SK-N-DZ (cell line): ENCODE data around the gene GPR135. TPM values are rescaled to one million over a fixed set of nuclear protein-coding genes. Genes with fewer than 3 reads are reported as not detected.

Experiments used
- DNase-seq: peaks from one replicate; pipeline ENCODE4 v3.0.0-alpha.2; 2015; ENCODE audit warnings: low spot score
- polyA plus RNA-seq, 2 experiments: library from polyadenylated mRNA; depleted of rRNA; stranded (reverse); fragments of >200 nt; gene quantifications; 2 replicates each; pipeline ENCODE4 v1.2.3, GENCODE V29; 2014

GPR135 gene, protein sequence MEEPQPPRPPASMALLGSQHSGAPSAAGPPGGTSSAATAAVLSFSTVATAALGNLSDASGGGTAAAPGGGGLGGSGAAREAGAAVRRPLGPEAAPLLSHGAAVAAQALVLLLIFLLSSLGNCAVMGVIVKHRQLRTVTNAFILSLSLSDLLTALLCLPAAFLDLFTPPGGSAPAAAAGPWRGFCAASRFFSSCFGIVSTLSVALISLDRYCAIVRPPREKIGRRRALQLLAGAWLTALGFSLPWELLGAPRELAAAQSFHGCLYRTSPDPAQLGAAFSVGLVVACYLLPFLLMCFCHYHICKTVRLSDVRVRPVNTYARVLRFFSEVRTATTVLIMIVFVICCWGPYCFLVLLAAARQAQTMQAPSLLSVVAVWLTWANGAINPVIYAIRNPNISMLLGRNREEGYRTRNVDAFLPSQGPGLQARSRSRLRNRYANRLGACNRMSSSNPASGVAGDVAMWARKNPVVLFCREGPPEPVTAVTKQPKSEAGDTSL
- 0.79 and 3.0 TPM in 2 replicates for polyA plus RNA-seq (2014; cell fraction: cytosol; rRNA removed)
- polyA plus RNA-seq (2014; cell fraction: nucleus; rRNA removed): 4.4 and 4.7 TPM in 2 replicates

DNA sequence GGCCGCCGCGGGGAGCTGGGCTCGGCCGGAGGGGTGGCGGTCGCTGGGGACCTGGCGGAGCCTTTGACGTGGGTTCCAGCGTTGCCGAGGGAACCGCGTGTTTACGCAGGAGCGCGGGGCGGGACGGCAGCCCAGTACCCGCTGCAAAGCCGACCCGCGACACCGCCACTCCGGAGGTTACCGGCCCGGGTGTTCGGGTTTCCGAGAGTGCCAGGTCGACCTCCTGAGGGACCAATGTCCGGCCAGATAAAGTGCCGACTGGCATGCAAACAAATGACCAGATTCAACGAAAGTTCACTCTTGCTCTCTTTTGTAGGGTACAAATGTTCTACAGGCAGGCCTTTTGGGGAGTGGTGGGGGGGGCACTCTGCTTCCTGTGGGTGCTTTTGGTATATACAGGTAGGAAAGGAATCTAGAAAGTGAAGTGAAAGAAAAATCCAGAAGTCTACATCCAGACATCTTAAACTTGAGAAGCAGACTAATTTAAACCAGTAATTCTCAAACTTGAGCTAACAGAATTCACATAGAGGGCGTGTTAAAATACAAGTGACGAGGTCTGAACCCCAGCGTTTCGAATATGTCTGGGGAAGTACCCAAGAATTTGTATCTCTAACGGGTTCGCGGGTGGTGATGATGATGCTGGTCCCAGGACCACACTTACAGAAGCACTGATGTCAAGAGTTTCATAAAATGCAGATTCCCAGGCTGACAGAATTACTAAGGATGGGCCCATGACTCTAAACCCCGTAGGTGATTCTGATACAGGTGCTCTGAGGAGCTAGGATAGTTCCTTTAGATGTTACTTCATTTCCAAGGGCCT lies at the start of gene GPR135:
Gene GPR135 (minus strand): TSS at position 65 of the 820 bp plus-strand sequence. CDS start 154 bp downstream, outside the sequence.
- DNase-seq: no peak

DNA sequence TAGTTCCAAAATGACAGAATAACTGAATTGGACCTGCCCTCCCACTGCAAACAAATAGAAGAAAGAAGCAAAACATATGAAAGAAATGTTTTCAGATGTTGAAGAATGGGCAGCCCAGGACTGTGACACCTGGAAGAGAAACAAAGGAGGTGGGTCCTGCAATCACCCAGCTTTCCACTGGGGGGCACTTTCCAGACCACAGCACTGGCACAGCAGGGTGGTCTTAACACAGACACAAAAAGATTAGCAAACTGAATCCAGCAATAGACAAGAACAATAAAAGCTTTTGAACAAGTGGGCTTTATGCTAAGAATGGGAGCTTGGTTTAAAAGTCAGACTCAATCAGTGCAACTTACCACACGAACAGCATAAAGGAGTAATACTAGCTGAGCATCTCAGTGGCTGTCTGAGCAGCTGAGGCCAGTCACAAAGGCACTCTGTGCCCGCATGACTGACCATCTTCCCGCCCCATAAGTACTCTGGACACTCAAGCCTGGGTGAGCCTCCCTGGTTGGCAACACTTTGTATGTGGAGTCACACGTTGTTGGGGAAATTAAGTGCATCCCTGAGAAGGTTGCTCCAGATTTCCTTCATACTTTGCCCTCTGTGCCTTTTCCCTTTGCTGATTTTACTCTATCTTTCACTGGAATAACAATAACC lies 46.9 kb upstream of the GPR135 start:
- DNase-seq: peak; percentile 25

DNA sequence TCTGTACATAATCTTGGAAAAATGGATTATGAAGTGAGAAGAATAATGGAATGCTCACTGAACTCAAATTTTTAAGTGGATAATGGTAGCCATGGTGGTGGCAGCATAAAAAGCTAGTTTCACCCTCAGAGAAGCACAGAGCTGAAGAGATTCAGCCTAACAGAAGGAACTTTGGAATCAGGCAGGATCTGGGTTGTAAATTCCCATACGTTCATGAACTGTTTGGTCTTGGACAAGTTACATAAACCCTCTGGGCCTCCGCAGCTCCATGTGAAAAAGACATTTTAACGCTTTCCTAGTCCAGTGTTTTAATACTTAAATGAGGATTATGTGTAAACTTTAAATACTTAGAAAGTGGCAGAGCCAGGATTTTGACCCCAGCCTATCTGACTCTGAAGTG lies 45.8 kb upstream of the GPR135 start:
- DNase-seq: no peak

DNA sequence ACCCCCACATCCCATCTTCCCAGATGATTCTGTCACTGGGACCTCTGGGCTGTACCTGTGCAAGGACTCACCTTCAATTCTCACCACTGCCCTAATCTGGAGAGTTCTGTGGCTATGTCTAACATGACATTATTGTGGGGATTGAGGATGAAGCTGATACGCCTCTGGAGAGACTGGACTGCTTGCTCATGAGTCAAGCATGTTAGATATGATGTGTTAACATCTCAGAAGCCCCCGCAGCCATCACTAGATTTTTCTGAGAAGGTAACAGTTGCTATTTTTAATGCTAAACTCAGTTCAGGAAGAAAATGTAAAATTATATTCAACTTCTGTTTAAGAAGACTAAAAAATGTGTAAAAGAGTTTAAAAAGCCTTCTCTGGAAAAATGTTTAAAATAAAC lies 44.8 kb upstream of the GPR135 start:
- DNase-seq: no peak

DNA sequence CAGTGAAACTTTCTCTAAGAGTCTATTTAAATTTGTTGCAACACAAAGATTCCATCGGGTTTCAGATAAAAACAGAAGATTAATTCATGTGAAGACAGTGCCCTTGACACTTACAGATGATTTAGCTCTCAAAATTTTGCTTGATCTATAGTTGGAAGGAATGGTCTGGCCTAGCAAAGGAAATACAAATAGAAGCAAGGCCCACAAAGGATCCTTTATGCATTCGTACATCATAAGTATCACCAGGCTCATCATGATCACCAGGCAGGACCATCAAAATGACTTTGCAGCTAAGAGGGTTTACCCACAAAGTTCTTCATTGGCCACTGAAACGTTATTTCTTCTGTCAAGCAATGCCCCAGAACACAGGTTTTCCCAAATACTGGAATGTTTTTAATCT lies 43.9 kb upstream of the GPR135 start:
- DNase-seq: no peak

DNA sequence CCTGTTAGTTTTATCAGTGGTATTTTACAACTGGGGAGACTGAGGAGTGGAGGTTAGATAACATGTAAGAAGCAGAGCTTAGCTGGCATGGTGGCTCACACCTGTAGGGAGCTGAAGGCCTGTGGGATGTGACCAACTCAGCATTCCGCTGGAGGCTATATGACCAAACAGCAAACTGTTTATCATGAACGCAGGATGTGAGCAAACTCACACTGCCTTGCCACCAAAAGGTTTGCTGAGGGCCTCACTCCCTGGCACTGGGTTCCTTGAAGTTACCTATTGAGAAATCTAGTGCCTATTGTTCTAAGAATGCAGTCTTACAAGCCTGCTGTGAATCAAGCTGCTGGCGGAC lies 42.5 kb upstream of the GPR135 start:
- no peak for DNase-seq

DNA sequence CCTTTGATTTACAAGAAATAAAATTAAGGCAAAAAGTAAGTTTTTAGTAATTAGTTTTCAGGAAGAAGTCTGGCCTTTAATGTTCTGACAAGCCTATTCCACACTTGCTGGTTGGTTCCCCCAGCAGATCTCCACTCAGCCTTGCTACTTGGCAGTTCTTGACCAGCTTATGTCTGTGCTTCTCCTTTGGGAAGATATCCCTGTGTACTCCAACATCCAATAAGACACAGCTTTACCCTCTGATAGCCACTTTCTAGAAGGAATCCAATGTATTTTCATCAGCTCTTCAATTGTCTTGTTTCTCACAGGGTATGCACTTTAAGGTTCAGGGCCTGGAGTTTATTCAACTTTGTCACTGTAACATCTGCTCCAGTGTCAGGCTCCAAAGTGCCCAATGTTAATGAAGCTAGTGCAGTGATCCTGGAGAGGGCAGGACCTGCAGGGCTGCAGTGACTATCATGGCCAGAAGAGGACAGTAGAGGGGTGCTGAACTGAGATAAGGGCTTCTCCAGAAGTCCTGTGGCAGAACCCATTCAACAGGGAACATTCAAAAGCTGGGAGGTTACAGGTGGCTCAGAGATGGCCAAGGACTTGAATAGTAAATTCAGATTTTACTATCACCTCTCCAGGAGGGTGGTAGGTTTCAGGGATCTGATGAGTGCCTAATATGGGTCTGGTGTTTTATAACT lies 42.0 kb upstream of the GPR135 start:
- peak; percentile 61 for DNase-seq

DNA sequence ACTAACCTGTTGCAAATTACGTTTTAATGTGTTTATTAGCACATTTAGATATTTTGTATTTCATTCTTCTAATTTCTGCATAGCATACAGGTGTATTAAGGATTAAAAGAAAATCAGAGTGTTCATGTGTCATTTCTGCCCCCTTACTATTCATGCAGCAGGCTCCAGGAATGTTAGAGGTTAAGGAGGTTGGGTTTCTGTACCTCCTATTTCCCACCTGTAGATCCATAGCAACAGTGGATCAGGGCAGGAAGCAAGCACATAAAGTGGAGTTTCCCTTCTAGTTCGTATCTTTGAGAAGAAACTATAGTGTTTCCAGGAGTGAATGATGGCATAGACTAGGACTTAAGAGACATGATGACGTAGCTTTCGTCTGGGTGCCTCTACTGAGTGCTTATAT lies 38.1 kb upstream of the GPR135 start:
- DNase-seq: no peak

DNA sequence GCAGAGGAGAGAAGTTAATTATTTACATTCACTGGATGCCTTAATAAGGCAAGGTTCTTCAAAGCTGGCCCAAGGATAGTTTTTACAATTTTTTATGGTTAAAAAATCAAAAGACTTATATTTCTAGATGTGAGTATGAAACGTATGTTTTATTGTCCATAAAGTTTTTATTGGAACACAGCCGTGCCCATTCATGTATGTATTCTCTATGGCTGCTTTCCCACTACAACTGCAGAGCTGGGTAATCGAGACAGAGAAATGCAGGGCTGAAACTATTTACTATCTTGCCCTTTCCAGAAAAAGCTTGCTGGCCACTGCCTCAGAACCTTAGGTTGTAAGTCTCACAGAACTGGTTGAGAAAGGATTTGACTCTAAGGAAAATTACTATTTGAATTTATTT lies 35.6 kb upstream of the GPR135 start:
- no peak for DNase-seq

DNA sequence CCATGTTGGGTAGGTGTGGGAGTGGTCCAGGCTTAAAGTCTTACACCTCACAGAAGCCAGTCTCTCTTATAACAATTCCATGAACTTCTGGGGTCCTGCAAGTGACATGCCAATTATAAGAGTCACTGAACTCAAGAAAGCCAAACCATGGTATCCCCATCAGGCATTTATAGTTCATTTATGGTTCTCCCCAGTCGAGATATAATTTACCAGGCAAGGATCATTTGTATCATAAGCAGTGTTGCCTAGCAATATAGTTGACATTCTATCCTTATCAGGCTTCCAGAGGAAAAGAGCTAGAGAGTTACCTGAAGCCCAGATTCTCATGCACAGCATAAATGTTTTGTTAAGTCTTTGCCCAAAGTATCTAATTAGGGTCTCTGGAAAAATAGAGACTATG lies 27.2 kb upstream of the GPR135 start:
- no peak for DNase-seq

DNA sequence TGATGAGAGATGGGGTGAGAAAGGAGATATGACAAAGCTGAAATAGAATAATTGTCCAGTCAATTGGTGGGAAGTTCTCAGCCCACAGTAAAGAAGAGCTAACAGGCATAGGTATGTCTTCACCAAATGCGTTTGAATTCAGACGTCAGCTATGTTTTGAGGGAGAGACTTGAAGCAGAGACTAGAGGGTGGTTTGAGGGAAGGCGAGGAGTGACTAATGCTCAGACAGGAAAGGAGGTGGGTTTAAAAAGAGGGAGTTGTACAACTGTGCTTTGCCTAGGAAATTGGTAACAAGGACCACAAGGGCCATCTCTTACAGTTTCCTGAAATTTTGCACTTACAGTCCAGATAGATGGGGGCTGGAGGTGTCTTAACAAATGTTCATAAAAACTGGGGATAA lies 25.6 kb upstream of the GPR135 start:
- no peak for DNase-seq

DNA sequence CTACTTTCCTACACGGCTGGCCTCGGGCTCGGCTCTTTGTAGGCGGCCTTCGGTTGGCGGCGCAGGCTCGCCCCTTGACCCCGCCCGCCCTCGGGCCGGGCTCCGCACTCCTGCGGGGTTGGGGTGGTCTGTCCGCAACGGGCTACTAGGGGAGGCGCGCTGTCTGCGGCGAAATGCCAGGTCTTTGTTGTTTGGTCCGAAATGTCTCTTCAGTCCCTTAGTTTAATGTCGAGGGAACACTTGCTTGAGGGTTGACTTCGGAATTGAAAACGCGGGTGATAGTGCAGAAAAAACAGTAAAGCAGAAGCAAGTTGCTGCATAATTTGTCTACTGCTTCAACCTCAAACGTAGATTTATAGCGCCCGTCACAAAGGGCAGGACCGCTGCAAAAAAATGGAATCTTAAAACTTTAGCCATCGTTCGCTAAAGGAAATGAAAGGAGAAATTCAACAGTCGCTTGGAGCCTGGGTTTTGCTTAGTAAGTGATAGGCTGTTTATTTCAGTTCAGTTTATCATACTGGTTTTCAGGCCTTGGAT lies 19.5 kb upstream of the GPR135 start:
- no peak for DNase-seq

DNA sequence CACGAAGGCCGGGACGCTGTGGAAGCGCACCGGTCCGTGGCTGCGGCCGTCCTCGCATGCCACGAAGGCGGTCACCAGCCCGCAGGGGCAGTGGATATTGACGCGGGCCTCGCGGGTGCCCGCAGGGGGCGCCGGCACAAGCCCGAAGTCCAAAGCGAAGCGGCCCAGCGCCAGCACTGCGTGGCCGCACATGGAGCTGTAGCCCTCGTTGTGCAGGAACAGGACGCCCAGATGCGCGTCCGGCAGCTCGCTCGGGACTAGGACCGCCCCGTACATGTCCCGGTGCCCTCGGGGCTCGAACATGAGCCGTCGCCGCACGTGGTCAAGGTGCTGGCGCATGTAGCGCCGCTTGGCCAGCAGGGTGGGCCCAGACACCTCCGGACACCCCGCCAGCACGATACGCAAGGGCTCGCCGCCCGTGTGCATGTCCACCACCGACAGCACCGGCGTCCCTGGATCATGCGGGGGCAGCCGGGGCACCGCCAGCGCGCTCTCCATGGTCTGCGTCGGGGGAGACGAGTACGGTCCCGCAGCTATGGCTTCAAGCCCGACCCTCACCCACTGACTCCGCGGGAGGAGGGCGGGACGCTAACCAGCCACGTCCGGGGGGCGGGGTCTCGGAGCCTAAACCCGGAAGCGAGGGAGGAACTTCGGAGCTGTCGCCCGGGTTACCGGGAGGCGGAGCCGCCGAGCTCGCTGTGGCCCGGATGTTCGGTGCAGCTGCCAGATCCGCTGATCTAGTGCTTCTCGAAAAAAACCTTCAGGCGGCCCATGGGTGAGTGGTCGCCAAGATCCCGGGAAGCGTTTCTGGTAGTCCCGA lies 18.8 kb upstream of the GPR135 start, which contains the start of the genes JKAMP and L3HYPDH:
Gene JKAMP (plus strand): TSS at position 699 of the 820 bp plus-strand sequence. CDS start 73 bp downstream, at position 772.
Gene L3HYPDH (minus strand): TSS at position 590 of the 820 bp plus-strand sequence. CDS start 92 bp downstream, at position 498.
- DNase-seq: peak; percentile 95

DNA sequence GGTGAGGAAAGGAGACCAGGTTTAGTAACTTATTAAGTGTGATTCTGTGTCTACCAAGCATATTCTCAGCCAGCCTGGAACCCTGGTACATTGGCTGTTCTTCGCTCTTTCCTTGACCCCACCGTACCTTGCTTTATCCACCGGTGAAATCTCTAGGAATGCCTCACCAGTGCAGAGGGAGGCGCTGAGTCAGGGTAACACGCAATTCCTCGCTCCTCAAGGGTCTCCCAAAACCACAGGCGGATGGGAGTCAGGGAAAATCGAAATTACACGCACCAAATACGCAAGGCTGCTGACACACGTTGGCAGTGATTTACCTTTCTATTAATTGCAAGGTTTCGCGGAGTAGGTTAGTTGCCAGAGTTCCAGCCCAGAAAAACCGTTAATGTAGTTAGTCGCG lies 18.2 kb upstream of the GPR135 start:
- DNase-seq: peak; percentile 12

DNA sequence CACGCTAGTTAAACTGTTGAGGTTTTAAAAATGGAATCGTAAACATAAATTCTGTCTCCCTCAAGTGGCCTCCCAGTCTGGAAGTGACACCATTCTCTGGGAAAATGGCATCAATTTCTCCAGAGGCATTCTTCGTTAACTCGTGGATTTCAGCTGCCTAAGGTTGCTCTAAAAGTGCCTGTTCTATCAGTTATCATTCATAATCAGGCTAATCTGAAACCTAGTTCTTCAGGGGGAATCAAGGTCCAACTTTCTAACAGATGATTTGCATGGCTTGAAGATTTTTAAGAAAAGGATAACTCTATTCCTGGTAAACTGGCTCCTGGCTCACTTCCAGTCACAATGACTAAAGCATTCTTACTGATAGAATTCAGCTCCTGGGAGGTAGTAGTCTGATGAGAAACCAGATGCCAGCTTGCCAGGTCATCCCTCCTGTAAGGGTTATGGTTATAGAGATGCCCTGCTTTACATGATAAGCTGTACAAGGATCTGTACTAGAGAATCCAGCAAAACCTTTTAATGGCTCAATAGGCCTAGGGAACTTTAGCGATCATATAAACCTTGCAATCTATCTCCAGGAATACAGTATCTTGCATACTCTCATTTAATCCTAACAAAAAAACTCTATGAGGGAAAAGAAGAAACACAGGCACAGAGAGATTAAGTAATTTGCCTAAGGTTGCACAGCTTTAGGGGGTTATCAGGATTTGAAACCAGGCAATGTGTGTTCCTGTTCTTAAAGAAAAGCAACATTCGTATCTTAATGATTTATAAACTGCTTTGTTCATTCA lies 17.6 kb upstream of the GPR135 start:
- DNase-seq: no peak

DNA sequence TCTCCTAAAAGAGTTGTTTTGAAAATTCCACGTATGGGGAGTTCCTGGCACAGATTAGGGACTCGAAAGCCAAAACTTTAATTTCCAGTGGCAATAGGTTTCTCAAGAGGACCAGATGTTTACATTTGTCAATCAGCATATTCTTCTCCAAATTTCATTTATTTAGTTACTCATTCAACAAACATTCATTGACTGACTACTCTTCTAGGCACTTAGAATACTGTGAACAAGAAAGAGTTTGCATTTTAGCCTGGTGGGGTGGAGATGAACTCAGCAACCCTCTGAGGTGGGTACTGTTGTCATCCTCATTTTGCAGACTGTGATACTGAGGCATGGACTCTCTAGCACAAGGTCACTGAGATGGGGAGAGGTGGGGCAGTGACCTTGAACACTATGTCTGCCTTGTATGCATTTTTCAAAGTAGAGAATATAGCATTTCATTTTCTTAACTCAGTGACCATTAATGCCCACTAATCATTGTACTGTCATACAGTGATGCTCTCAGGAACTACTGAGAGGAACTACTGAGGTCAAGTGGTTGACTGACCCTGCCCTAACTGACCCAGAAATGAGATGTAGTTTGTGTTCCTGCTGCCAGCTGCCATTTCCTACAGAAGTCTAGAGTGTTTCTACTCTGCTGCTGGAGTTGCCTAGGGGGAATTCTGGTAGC lies 16.8 kb upstream of the GPR135 start:
- DNase-seq: no peak

DNA sequence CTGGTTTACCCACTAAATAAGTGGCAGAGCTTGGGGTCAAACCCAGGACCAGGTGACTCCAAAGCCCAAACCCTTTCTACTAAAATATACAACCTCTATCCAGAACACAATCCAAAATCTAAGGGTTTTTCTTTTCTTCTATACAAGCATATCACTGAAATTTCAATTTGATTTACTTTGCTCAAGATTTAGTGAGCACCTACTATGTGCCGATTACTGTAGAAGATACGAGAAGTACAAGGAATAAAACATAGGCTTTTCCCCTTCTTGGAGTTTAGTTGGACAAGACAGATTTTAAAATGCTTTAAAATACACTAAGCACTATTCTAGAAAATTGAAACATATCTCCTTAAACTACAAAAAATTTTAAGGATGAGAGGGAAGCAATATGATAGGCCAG lies 16.2 kb upstream of the GPR135 start:
- no peak for DNase-seq

DNA sequence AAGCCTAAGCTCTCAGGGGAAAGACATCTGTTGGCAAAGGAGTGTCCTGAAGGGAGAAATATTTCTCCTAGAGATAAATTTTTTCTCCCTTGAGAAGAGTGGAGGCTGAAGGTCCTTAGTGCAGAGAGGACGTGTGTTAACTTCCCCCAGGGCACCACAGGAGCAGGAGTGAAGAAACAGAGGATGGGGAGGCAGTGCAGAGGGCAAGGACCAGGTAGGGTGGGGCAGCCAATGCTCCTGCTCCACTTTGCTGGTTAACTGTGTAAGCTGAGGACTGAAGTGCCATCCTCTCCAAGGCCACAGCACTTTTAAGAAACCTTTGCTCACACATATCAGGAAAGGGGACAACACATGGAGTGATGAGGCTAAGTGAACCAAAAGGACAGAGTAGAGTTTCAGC lies 15.0 kb upstream of the GPR135 start:
- DNase-seq: no peak

DNA sequence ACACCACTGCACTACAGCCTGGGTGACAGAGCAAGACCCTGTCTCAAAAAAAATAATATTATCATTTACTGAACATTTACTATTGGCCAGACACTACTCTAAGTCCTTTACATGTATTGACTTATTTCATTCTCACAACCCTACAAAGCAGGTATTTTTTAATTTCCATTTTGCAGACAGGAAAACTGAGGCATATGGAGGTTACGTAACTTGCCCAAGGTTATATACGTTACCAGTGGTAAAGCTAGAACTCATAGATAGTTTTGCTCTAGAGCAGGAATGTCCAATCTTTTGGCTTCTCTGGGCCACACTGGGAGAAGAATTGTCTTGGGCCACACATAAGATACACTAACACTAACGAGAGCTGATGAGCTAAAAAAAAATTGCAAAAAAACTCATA lies 13.4 kb upstream of the GPR135 start:
- no peak for DNase-seq
